Upper lobe of right lung (tissue), 1 donor: ENCODE data around the gene TCOF1. TPM values are rescaled to one million over a fixed set of nuclear protein-coding genes. Genes with fewer than 3 reads are reported as not detected.
"Not testable (repeated sequence)": the region's sequence is repeated elsewhere in the genome, so short reads cannot be mapped to it uniquely, and the experiment has no call there.

Experiments used
- ATAC-seq: fragments of 200-7000 bp; cut with Tn5 transposase; one replicate; pipeline ENCODE4 v1.9.1; 2020; ENCODE audit warnings: mild to moderate bottlenecking, moderate library complexity
- DNase-seq: peaks from one replicate; pipeline ENCODE4 v3.0.0-alpha.2; 2020
- H3K27ac ChIP-seq: fragments of 200-600 bp; one replicate; pipeline ENCODE4 v1.8.0; 2022
- H3K27me3 ChIP-seq: fragments of 200-600 bp; one replicate; pipeline ENCODE4 v1.8.0; 2022; ENCODE audit warnings: mild to moderate bottlenecking
- H3K36me3 ChIP-seq: fragments of 200-600 bp; one replicate; pipeline ENCODE4 v1.8.0; 2022
- H3K4me1 ChIP-seq: fragments of 200-600 bp; one replicate; pipeline ENCODE4 v1.8.0; 2022
- H3K4me3 ChIP-seq: fragments of 200-600 bp; one replicate; pipeline ENCODE4 v1.8.0; 2022; ENCODE audit warnings: mild to moderate bottlenecking
- H3K9me3 ChIP-seq: fragments of 200-600 bp; one replicate; pipeline ENCODE4 v1.8.0; 2022
- intact Hi-C: fragments of 100-400 bp; cut with DNase I; formaldehyde crosslinking; loops from one replicate; pipeline ENCODE4 v1.11.0; 2022
- total RNA-seq: library from RNA; stranded (reverse); fragmentation: NEBNext Ultra II Directional; extraction: Animal tissue kit (Norgen Biotek cat#: 25700); gene quantifications from one replicate; pipeline ENCODE4 v1.2.1, GENCODE V29; 2021
- TF ChIP-seq, protein P1 (sequence below): fragments of 200-600 bp; IDR thresholded peaks from one replicate; pipeline ENCODE4 v1.8.0; 2022; ENCODE audit warnings: antibody characterized with exemption
- donor health status: DM: no; HTN: yes; CAD: no; lungs with severe emphysema.

TCOF1 gene
- total RNA-seq, 1 donor from 2014 or later: 31.1 TPM

DNA sequence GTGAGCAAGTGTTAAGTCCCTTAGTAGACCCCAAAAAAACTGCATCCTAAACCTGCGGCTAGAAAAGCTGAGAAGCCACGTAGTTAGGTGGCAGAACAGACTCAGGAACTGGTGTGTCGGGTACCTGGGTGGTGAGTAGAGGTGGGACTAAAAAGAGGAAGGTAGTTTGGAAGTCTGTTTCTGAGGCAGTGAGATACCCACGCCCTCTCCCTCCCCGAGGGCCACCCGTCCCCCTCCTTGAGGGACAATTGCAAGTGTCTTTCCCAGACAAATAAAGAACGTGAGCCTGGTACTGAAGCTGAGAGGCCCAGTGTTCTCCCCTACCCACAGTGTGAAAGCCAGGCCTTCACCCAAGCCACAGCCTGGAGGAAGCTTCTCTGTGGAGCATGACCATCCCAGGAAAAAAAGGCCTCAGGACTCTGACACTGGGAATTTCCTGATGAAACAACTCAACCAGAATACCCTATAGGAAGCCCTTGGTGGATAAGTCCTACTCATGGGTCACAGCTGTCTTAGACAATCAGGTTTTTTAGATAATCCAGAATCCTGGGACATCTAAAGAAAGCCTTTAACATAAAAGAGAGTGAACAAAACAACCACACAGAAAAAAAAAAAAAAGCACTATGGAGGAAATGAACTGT is 62.3 kb downstream of the TCOF1 start:
- Histone ChIP-seq H3K27ac (no peak overlapping the region), H3K4me1 (no peaks in the 10 kb centered on the region), H3K27me3 (no peaks in the 10 kb centered on the region), H3K4me3 (no peak overlapping the region), H3K36me3 (no peaks in the 10 kb centered on the region), H3K9me3 (no peaks in the 10 kb centered on the region)
- peak; percentile 10 for DNase-seq
- TF ChIP-seq, protein P1, sequence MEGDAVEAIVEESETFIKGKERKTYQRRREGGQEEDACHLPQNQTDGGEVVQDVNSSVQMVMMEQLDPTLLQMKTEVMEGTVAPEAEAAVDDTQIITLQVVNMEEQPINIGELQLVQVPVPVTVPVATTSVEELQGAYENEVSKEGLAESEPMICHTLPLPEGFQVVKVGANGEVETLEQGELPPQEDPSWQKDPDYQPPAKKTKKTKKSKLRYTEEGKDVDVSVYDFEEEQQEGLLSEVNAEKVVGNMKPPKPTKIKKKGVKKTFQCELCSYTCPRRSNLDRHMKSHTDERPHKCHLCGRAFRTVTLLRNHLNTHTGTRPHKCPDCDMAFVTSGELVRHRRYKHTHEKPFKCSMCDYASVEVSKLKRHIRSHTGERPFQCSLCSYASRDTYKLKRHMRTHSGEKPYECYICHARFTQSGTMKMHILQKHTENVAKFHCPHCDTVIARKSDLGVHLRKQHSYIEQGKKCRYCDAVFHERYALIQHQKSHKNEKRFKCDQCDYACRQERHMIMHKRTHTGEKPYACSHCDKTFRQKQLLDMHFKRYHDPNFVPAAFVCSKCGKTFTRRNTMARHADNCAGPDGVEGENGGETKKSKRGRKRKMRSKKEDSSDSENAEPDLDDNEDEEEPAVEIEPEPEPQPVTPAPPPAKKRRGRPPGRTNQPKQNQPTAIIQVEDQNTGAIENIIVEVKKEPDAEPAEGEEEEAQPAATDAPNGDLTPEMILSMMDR: no peak
- peak; percentile 27 for ATAC-seq
- intact Hi-C loops: no loop called here

DNA sequence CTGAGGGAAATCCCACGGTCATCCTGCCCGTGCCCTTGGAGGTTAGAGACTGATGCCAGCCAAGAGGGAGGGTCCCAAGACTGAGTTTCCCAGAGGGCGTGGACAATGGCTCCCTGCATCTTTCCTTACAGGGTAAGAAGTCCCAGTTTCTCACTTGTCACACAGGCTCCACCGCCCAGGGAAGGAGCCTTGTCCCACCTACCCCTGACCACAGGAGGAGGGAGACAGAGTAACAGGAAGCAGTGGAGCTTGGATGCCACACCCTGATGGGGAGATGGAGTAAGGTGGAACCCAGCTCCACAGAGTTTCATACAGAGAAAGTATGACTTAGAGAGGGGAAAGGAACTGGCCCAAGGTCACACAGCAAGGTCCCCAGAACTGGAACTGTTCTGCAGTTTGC is 64.6 kb downstream of the TCOF1 start:
- Histone ChIP-seq H3K36me3 (no peaks in the 10 kb centered on the region), H3K4me1 (no peaks in the 10 kb centered on the region), H3K27ac (no peak overlapping the region), H3K27me3 (no peaks in the 10 kb centered on the region), H3K9me3 (no peaks in the 10 kb centered on the region), H3K4me3 (no peak overlapping the region)
- TF ChIP-seq, protein P1: no peak
- intact Hi-C loops: no loop called here
- ATAC-seq (no peak), DNase-seq (peak; percentile 27)

DNA sequence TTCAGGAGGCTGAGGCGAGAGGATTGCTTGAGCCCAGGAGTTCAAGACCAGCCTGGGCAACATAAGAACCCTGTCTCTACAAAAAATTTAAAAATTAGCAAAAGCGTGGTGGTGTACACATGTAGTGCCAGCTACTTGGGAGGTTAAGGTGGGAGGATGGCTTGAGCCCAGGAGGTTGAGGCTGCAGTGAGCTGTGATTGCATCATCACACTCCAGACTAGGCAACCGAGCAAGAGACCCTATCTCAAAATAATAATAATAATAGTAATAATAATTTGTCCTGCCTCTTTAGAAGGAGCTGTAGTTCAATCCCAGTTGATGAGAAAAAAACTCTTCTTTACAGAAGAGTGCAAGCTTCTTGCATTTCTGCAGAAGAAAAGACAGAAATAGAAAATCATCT is 65.3 kb downstream of the TCOF1 start:
- no peaks in the 10 kb centered on the region for H3K27me3 ChIP-seq
- intact Hi-C loops: no loop called here
- ATAC-seq: no peak

DNA sequence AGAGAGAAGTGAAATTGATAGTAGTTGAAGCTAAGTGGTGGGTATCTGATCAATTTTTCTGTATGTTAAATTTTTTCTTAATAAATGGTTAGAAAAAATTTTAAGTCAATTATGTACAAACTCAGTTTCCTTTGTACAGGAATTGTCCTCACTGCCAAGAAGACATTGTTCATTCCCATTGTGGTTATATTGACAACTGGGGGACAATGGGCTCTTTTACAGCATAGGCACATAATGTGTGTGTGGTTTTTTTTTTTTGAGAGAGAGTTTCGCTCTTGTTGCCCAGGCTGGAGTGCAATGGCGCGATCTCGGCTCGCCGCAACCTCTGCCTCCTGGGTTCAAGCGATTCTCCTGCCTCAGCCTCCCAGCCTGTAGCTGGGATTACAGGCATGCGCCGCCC is 68.7 kb downstream of the TCOF1 start:
- intact Hi-C loops, ATAC-seq, H3K9me3 ChIP-seq, H3K4me3 ChIP-seq, DNase-seq, H3K27me3 ChIP-seq, H3K27ac ChIP-seq, H3K36me3 ChIP-seq, H3K4me1 ChIP-seq: not testable (repeated sequence)

More for the DNA sequence above, 65.3 kb downstream of the TCOF1 start:
- Histone ChIP-seq H3K36me3 (no peaks in the 10 kb centered on the region), H3K9me3 (no peaks in the 10 kb centered on the region), H3K4me3 (no peak overlapping the region), H3K27ac (no peak overlapping the region), H3K4me1 (no peaks in the 10 kb centered on the region)
- no peak for DNase-seq
- TF ChIP-seq, protein P1: no peak

DNA sequence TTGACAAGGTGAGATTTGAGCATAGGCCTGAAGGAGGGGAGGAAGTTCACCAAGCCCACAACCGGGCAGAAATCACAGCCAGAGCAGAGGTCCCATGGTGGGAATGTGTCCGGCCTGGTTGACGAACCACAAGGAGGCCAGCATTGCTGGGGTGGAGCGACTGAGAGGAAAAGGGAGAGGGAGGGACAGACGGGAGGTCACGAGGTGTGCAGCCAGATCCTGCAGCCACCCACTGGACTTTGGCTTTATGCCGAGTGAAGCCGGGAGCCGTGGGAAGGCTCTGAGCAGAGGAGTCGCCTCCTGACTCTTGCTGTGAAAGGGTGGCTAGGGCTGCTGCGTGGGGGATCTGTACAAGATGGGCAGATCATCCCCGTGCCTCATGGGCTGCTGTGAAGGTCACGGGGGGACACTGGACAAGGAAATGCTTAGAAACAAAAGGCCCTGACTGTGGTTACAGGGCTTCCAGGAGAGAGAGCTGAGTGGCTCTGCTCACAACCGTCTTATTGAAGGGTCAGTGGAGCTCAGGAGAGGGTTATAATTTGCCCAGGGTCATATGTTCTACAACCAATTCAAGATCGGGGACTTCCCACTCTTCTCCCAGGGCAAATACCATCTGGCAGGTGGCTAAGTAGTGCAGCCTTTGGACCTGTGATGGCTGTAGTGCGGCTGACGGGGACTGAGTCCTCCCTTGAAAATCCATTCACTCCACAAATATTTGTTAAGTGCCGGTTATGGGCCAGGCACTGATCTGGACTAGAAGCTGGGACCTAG is 70.8 kb downstream of the TCOF1 start:
- TF ChIP-seq, protein P1: no peak
- peak; percentile 72 for DNase-seq

DNA sequence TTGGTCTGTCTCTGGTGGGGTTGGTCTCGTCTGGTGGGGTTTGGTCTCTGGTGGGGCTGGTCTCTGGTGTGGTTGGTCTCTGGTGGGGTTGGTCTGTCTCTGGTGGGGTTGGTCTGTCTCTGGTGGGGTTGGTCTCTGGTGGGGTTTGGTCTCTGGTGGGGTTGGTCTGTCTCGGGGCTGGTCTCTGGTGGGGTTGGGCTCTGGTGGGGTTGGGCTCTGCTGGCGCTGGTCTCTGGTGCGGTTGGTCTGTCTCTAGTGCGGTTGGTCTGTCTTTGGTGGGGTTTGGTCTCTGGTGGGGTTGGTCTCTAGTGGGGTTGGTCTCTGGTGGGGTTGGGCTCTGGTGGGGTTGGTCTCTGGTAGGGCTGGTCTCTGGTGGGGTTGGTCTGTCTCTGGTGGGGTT is 71.5 kb downstream of the TCOF1 start:
- Histone ChIP-seq H3K9me3 (no peaks in the 10 kb centered on the region), H3K36me3 (no peaks in the 10 kb centered on the region), H3K27ac (no peak overlapping the region), H3K27me3 (no peaks in the 10 kb centered on the region), H3K4me1 (no peaks in the 10 kb centered on the region), H3K4me3 (no peak overlapping the region)
- intact Hi-C loops: no loop called here
- DNase-seq: no peak
- TF ChIP-seq, protein P1: no peak
- no peak for ATAC-seq

More for the DNA sequence above, 70.8 kb downstream of the TCOF1 start:
- Histone ChIP-seq H3K36me3 (no peaks in the 10 kb centered on the region), H3K27ac (peak overlapping the region; percentile 24), H3K9me3 (no peaks in the 10 kb centered on the region), H3K4me1 (no peaks in the 10 kb centered on the region), H3K27me3 (no peaks in the 10 kb centered on the region), H3K4me3 (no peak overlapping the region)
- intact Hi-C loops: no loop called here
- peak; percentile 76 for ATAC-seq
